Tibial artery (tissue), 4 donors: ENCODE data around the gene PCBP4.
"Not testable (repeated sequence)": the region's sequence is repeated elsewhere in the genome, so short reads cannot be mapped to it uniquely, and the experiment has no call there.

ENCODE experiments used
- DNase-seq, 2 donors: peaks; one replicate each; pipeline ENCODE4 v3.0.0-alpha.2; 2019
- H3K27ac ChIP-seq, 2 donors: fragments of 200-600 bp; sonication (generic) in 1 of 2; 1 replicate in 1 of 2; 2 replicates in 1 of 2; pipeline ENCODE4 v1.5.1; 2018 to 2019; ENCODE audit warnings: mild to moderate bottlenecking in 1 of 2
- H3K27me3 ChIP-seq, 2 donors: fragments of 200-600 bp; sonication (generic) in 1 of 2; one replicate each; pipeline versions ENCODE4 v1.5.1 to v1.6.0; 2016 to 2019
- H3K36me3 ChIP-seq, 3 donors: fragments of 200-600 bp; sonication (generic) in 2 of 3; one replicate each; pipeline ENCODE4 v1.5.1; 2016 to 2019; ENCODE audit warnings: mild to moderate bottlenecking in 2 of 3
- H3K4me1 ChIP-seq, 4 donors: fragments of 200-600 bp; sonication (generic) in 2 of 4; 1 replicate in 3 of 4; 2 replicates in 1 of 4; pipeline ENCODE4 v1.5.1; 2016 to 2019
- H3K4me3 ChIP-seq, 2 donors: fragments of 200-600 bp; sonication (generic) in 1 of 2; 1 replicate in 1 of 2; 2 replicates in 1 of 2; pipeline ENCODE4 v1.5.1; 2018 to 2019; ENCODE audit warnings: mild to moderate bottlenecking in 2 of 2
- H3K9me3 ChIP-seq, 3 donors: fragments of 200-600 bp; sonication (generic) in 1 of 3; one replicate each; pipeline ENCODE4 v1.5.1; 2016 to 2019
- CTCF ChIP-seq, 2 experiments: fragments of 200-600 bp in 1 of 2; fragments of 450-650 bp in 1 of 2; IDR thresholded peaks; one replicate each; pipeline ENCODE4 v1.5.1; 2017 to 2019; ENCODE audit warnings: antibody characterized with exemption in 2 of 2, mild to moderate bottlenecking in 1 of 2, moderate library complexity in 1 of 2
- intact Hi-C: fragments of 100-400 bp; cut with DNase I; formaldehyde crosslinking; loops from one replicate; pipeline ENCODE4 v1.15.0; 2023; ENCODE audit warnings: low total_unique reads

Gene PCBP4

GRCh38 chr3:51992017-51992682, 24.9 kb upstream of the PCBP4 start:
- DNase-seq = no peak
- intact Hi-C loops = no loop called here

GRCh38 chr3:51990501-51990971, 23.3 kb upstream of the PCBP4 start:
- intact Hi-C loops, H3K27me3 ChIP-seq, H3K4me3 ChIP-seq, H3K9me3 ChIP-seq, DNase-seq: not testable (repeated sequence)
- Histone ChIP-seq H3K36me3 (peaks cover 14 to 42% (median 36%) of the 10 kb centered on the region in 3 donors), H3K27ac (peak overlapping the region in 1 of 2 donors; percentile 53), H3K4me1 (peaks cover 0 to 30% (median 22%) of the 10 kb centered on the region in 4 donors)

More at GRCh38 chr3:51992017-51992682, 24.9 kb upstream of the PCBP4 start:
- Histone ChIP-seq H3K4me3 (no peak overlapping the region), H3K36me3 (peaks cover 14 to 42% (median 36%) of the 10 kb centered on the region in 3 donors), H3K27me3 (no peaks in the 10 kb centered on the region), H3K4me1 (peaks cover 0 to 30% (median 22%) of the 10 kb centered on the region in 4 donors), H3K9me3 (no peaks in the 10 kb centered on the region), H3K27ac (no peak overlapping the region)
- TF ChIP-seq CTCF (IDR thresholded peaks at IDR 0.05) = no peak

- Histone ChIP-seq H3K36me3 (peaks cover 2 to 28% (median 24%) of the 10 kb centered on the region in 3 donors), H3K9me3 (no peaks in the 10 kb centered on the region), H3K27me3 (no peaks in the 10 kb centered on the region), H3K4me3 (no peak overlapping the region), H3K27ac (no peak overlapping the region), H3K4me1 (peaks cover 0 to 25% (median 17%) of the 10 kb centered on the region in 4 donors)
- TF ChIP-seq CTCF (IDR thresholded peaks at IDR 0.05) = no peak
- DNase-seq = no peak
- intact Hi-C loops = no loop called here
Measured at GRCh38 chr3:51988286-51989146, 21.3 kb upstream of the PCBP4 start.

GRCh38 chr3:51987568-51987967, 20.3 kb upstream of the PCBP4 start:
- TF ChIP-seq CTCF (IDR thresholded peaks at IDR 0.05) = no peak
- Histone ChIP-seq H3K4me1 (peaks cover 0 to 27% (median 20%) of the 10 kb centered on the region in 4 donors), H3K9me3 (no peaks in the 10 kb centered on the region), H3K4me3 (no peak overlapping the region), H3K36me3 (peaks cover 0 to 18% (median 14%) of the 10 kb centered on the region in 3 donors), H3K27ac (no peak overlapping the region), H3K27me3 (no peaks in the 10 kb centered on the region)
- intact Hi-C loops = no loop called here
- no peak for DNase-seq

- Histone ChIP-seq H3K9me3 (no peaks in the 10 kb centered on the region), H3K27me3 (no peaks in the 10 kb centered on the region), H3K36me3 (peaks cover 0 to 5% (median 1%) of the 10 kb centered on the region in 3 donors), H3K4me1 (peaks cover 0 to 36% (median 25%) of the 10 kb centered on the region in 4 donors), H3K27ac (no peak overlapping the region), H3K4me3 (no peak overlapping the region)
- no peak for TF ChIP-seq CTCF (IDR thresholded peaks at IDR 0.05)
- no peak for DNase-seq
- intact Hi-C loops = no loop called here
Measured at GRCh38 chr3:51986010-51986947, 19.0 kb upstream of the PCBP4 start.
